ENCODE data around the gene BTBD2. TPM values are rescaled to one million over a fixed set of nuclear protein-coding genes. Genes with fewer than 3 reads are reported as not detected.

Gene BTBD2
- total RNA-seq, 3 donors from 2014 or later: 52.0 to 67.2 (median 54.4) TPM

GRCh38 chr19:2027361-2027760, 11.8 kb upstream of the BTBD2 start:
- Histone ChIP-seq H3K27me3 (no peaks in the 10 kb centered on the region), H3K27ac (peak overlapping the region; percentile 72 to 76), H3K4me3 (no peak overlapping the region), H3K9me3 (peaks cover 4 to 7% of the 10 kb centered on the region in 2 donors), H3K4me1 (peaks cover 6 to 21% of the 10 kb centered on the region in 2 donors), H3K36me3 (no peaks in the 10 kb centered on the region)
- TF ChIP-seq CTCF (IDR thresholded peaks at IDR 0.05) (peak; percentile 8 to 42 (median 14)), POLR2AphosphoS5 (IDR thresholded peaks at IDR 0.05) (peak in 1 of 3 donors; percentile 16), POLR2A (IDR thresholded peaks at IDR 0.05) (no peak)
- no peak for DNase-seq (ENCODE audit: low spot score in 2 of 2)
- intact Hi-C loops (cut with DNase I; ENCODE audit: low total_unique reads): no loop called here

GRCh38 chr19:2026770-2027169, 11.3 kb upstream of the BTBD2 start:
- Histone ChIP-seq H3K4me1 (peaks cover 6 to 17% of the 10 kb centered on the region in 2 donors), H3K4me3 (no peak overlapping the region), H3K9me3 (peaks cover 4 to 7% of the 10 kb centered on the region in 2 donors), H3K27ac (peak overlapping the region; percentile 72 to 76), H3K27me3 (no peaks in the 10 kb centered on the region), H3K36me3 (no peaks in the 10 kb centered on the region)
- no peak for DNase-seq (ENCODE audit: low spot score in 2 of 2)
- intact Hi-C loops (cut with DNase I; ENCODE audit: low total_unique reads): no loop called here
- TF ChIP-seq CTCF (IDR thresholded peaks at IDR 0.05) (no peak), POLR2AphosphoS5 (IDR thresholded peaks at IDR 0.05) (no peak), POLR2A (IDR thresholded peaks at IDR 0.05) (no peak)

- intact Hi-C loops (cut with DNase I; ENCODE audit: low total_unique reads): no loop called here
- TF ChIP-seq POLR2AphosphoS5 (IDR thresholded peaks at IDR 0.05) (no peak), CTCF (IDR thresholded peaks at IDR 0.05) (no peak), POLR2A (IDR thresholded peaks at IDR 0.05) (no peak)
- H3K4me1 ChIP-seq: no peaks in the 10 kb centered on the region
- no peak for DNase-seq (ENCODE audit: low spot score in 2 of 2)
- H3K9me3 ChIP-seq: peaks cover 4 to 7% of the 10 kb centered on the region in 2 donors
- no peaks in the 10 kb centered on the region for H3K36me3 ChIP-seq
- no peak overlapping the region for H3K4me3 ChIP-seq
- H3K27me3 ChIP-seq: no peaks in the 10 kb centered on the region
- no peak overlapping the region for H3K27ac ChIP-seq
Measured at GRCh38 chr19:2022289-2022688, 6.8 kb upstream of the BTBD2 start.

- TF ChIP-seq POLR2A (IDR thresholded peaks at IDR 0.05): no peak
- no peak for TF ChIP-seq POLR2AphosphoS5 (IDR thresholded peaks at IDR 0.05)
- TF ChIP-seq CTCF (IDR thresholded peaks at IDR 0.05): no peak
Measured at GRCh38 chr19:2021453-2022140, 6.1 kb upstream of the BTBD2 start.

GRCh38 chr19:2018752-2019151, 3.2 kb upstream of the BTBD2 start:
- intact Hi-C loops (cut with DNase I; ENCODE audit: low total_unique reads): loop anchor here (5.0 kb wide), 1 partner anchor 49 kb away; no protein-coding TSS in a partner anchor

More at GRCh38 chr19:2021453-2022140, 6.1 kb upstream of the BTBD2 start:
- Histone ChIP-seq H3K4me3 (no peak overlapping the region), H3K27ac (no peak overlapping the region), H3K9me3 (peaks cover 4 to 7% of the 10 kb centered on the region in 2 donors), H3K4me1 (no peaks in the 10 kb centered on the region), H3K27me3 (no peaks in the 10 kb centered on the region), H3K36me3 (no peaks in the 10 kb centered on the region)
- intact Hi-C loops (cut with DNase I; ENCODE audit: low total_unique reads): no loop called here
- DNase-seq (ENCODE audit: low spot score in 2 of 2): no peak

More at GRCh38 chr19:2018752-2019151, 3.2 kb upstream of the BTBD2 start:
- H3K9me3 ChIP-seq: no peaks in the 10 kb centered on the region
- H3K27ac ChIP-seq: no peak overlapping the region
- no peaks in the 10 kb centered on the region for H3K36me3 ChIP-seq
- no peaks in the 10 kb centered on the region for H3K27me3 ChIP-seq
- no peak overlapping the region for H3K4me3 ChIP-seq
- no peak for TF ChIP-seq CTCF (IDR thresholded peaks at IDR 0.05)
- no peak for TF ChIP-seq POLR2A (IDR thresholded peaks at IDR 0.05)
- no peak for TF ChIP-seq POLR2AphosphoS5 (IDR thresholded peaks at IDR 0.05)
- no peak for DNase-seq (ENCODE audit: low spot score in 2 of 2)
- peaks cover 0 to 6% of the 10 kb centered on the region in 2 donors for H3K4me1 ChIP-seq
